H1 (cell line): ENCODE results near the gene CIZ1. TPM values are rescaled to one million over a fixed set of nuclear protein-coding genes. Genes with fewer than 3 reads are reported as not detected.

ENCODE experiments used
- CHD7 ChIP-seq: fragments of 300-600 bp; sonication (generic); IDR thresholded peaks from 2 replicates; pipeline ENCODE4 v1.7.1; 2012; ENCODE audit warnings: low read length, moderate library complexity, mild to moderate bottlenecking, inconsistent platforms; ENCODE audit not compliant: insufficient replicate concordance
- CTCF ChIP-seq, 3 experiments: IDR thresholded peaks; 1 replicate in 2 of 3; 2 replicates in 1 of 3; pipeline versions ENCODE4 v1.5.1 to v1.6.1; 2011; ENCODE audit warnings: low read length in 3 of 3, mild to moderate bottlenecking in 3 of 3, inconsistent platforms in 2 of 3, low read depth in 1 of 3, moderate library complexity in 1 of 3; ENCODE audit not compliant: insufficient read depth in 1 of 3; ENCODE audit errors: control extremely low read depth in 1 of 3
- GABPA ChIP-seq: IDR thresholded peaks from 2 replicates; pipeline ENCODE4 v1.6.1; 2011; ENCODE audit warnings: mild to moderate bottlenecking, low read length, moderate library complexity, borderline replicate concordance; ENCODE audit not compliant: insufficient read depth
- MAFK ChIP-seq: IDR thresholded peaks from 2 replicates; pipeline ENCODE4 v1.6.1; 2012; ENCODE audit warnings: low read depth, mild to moderate bottlenecking, improper control_type of control experiment, low read length
- NANOG ChIP-seq: IDR thresholded peaks from 2 replicates; pipeline ENCODE4 v1.6.1; 2011; ENCODE audit warnings: low read length, low read depth, mild to moderate bottlenecking, inconsistent platforms; ENCODE audit not compliant: insufficient read depth, poor library complexity, severe bottlenecking
- polyA plus RNA-seq, 7 experiments: library from polyadenylated mRNA; depleted of rRNA in 3 of 7; stranded (reverse) in 5 of 7; unstranded in 2 of 7; fragments of >200 nt in 5 of 7; fragments of 200-250 nt in 2 of 7; gene quantifications; 1 replicate in 5 of 7; 2 replicates in 1 of 7; 4 replicates in 1 of 7; pipeline versions ENCODE4 v1.2.1 to v1.2.3, GENCODE V29; 2011 to 2013; ENCODE audit warnings: missing spikeins in 2 of 7, mixed read lengths in 2 of 7
- total RNA-seq: library from RNA; stranded (reverse); fragmentation: NEBNext Ultra II Directional; extraction: Animal tissue kit (Norgen Biotek cat#: 25700); gene quantifications from 2 replicates; pipeline ENCODE4 v1.2.1, GENCODE V29; 2021

Gene CIZ1
- total and polyA plus RNA-seq, 2 of the 8 experiments (the other 6 are each of a cell fraction or from before 2014, with no cell fraction given): 66.0 to 107 TPM

- no peak for TF ChIP-seq CHD7
- no peak for TF ChIP-seq CTCF (IDR thresholded peaks at IDR 0.05; ENCODE audit: control extremely low read depth in 1 of 3, insufficient read depth in 1 of 3, low read depth in 1 of 3, low read length in 3 of 3)
- no peak for TF ChIP-seq NANOG
- no peak for TF ChIP-seq GABPA
- no peak for TF ChIP-seq MAFK
Measured at GRCh38 chr9:128153947-128154695, 37.3 kb downstream of the CIZ1 start (continued).
